AG10803 (cell line): ENCODE measurements around the gene FAM184A.

Experiments used
- DNase-seq: peaks from one replicate; pipeline ENCODE4 v3.0.0; 2010; ENCODE audit warnings: low read depth
- H3K4me3 ChIP-seq: 2 replicates; pipeline ENCODE4 v1.5.1; 2011; ENCODE audit warnings: mild to moderate bottlenecking, low read length, control low read depth
- CTCF ChIP-seq: conservative IDR thresholded peaks from 2 replicates; pipeline ENCODE4 v1.5.1; 2011; ENCODE audit warnings: mild to moderate bottlenecking, low read length, control low read depth, inconsistent platforms

Gene FAM184A

DNA sequence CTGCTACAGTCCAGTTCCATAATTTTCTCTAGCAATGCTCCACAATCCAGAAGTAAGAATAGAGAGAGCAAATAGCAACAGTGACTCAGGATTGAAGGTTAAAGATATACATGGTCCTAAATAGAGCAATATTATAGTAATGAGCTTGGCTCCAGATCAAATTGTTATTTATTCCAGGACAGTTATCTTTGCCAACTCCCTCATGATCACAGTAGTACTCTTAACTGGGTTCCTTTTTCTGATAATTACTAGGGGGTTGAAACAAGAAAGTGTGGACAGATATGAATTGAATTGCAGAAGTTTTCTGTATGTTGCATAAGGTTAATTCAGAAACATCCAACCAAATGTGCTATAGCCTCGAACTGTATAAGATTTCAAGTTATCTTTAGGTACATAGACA lies 11.9 kb downstream of the FAM184A start:
- H3K4me3 ChIP-seq = no peak overlapping the region
- no peak for DNase-seq
- TF ChIP-seq CTCF = no peak

- TF ChIP-seq CTCF = no peak
- no peak overlapping the region for H3K4me3 ChIP-seq
- no peak for DNase-seq
Measured at GRCh38 chr6:119065955-119066354, 12.5 kb downstream of the FAM184A start.

- no peak overlapping the region for H3K4me3 ChIP-seq
- no peak for TF ChIP-seq CTCF
- no peak for DNase-seq
Measured at GRCh38 chr6:119065382-119065781, 13.1 kb downstream of the FAM184A start.

- TF ChIP-seq CTCF = no peak
- H3K4me3 ChIP-seq = no peak overlapping the region
- no peak for DNase-seq
Measured at GRCh38 chr6:119063491-119063890, 15.0 kb downstream of the FAM184A start.

GRCh38 chr6:119061215-119061614 lies 17.2 kb downstream of the FAM184A start:
- no peak for TF ChIP-seq CTCF
- no peak overlapping the region for H3K4me3 ChIP-seq
- DNase-seq = no peak

GRCh38 chr6:119060255-119060907 lies 18.1 kb downstream of the FAM184A start:
- no peak for DNase-seq
- no peak for TF ChIP-seq CTCF

DNA sequence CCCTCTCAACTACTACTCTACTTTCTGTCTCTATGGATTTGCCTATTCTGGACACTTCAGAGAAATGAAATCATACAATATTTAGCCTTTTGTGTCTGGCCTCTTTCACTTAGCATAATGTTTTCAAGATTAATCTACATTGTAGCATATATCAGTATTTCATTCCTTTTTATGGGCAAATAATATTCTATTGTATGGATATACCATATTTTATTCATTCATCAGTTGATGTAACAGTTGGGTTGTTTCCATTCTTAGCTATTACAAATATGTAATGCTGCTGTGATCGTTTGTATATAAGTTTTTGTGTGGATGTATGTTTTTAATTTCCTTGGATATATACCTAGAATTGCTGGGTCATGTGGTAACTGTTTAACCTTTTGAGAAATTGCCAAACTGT lies 23.4 kb downstream of the FAM184A start:
- H3K4me3 ChIP-seq = no peak overlapping the region
- TF ChIP-seq CTCF = no peak
- DNase-seq = no peak

More at GRCh38 chr6:119060255-119060907, 18.1 kb downstream of the FAM184A start:
- no peak overlapping the region for H3K4me3 ChIP-seq
